ENCODE data around the gene CPN2.

The CPN2 gene

DNA sequence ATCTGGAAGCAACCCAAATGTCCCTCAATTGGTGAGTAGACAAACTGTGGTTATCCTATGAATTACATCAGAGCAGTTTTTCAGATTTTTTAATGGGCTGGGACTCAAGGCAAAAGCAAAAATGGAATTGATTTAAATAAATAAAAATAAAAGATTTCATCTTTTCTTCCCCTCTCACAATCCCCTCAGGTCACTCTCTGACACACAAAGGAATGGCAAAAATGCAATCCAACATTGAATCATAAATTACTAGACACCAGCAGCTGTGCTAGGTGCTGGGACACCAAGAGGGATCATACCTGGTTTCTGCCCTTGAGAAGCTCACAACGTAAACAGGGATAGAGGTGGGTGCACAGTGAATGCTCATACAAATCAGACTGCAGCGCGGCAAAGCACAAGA is 58.8 kb downstream of the CPN2 start:
- no peak for DNase-seq
